ENCODE results near the gene TMEM141. TPM values are rescaled to one million over a fixed set of nuclear protein-coding genes. Genes with fewer than 3 reads are reported as not detected.

The TMEM141 gene
- polyA plus RNA-seq, 1 donor (not counting 4 experiments of a cell fraction or from before 2014, with no cell fraction given): 85.5 TPM

- Histone ChIP-seq H3K4me3 (ENCODE audit: control insufficient read depth in 2 of 3, extremely low read depth in 1 of 3, insufficient read depth in 2 of 3, low read depth in 1 of 3, low read length in 3 of 3) (no peak overlapping the region), H3K27ac (ENCODE audit: control insufficient read depth, insufficient read depth, low read length) (no peak overlapping the region), H3K9me3 (ENCODE audit: control insufficient read depth, low read depth, low read length) (no peaks in the 10 kb centered on the region), H4K20me1 (ENCODE audit: control insufficient read depth, extremely low read depth, insufficient read depth, low read length) (no peaks in the 10 kb centered on the region), H3K79me2 (ENCODE audit: control insufficient read depth, insufficient read depth, low read length) (peaks cover 18% of the 10 kb centered on the region), H3K9ac (ENCODE audit: control insufficient read depth, extremely low read depth, insufficient read depth, low read length) (no peak overlapping the region), H3K9me1 (ENCODE audit: control insufficient read depth, extremely low read depth, insufficient read depth, low read length) (no peaks in the 10 kb centered on the region), H3K4me2 (ENCODE audit: control insufficient read depth, extremely low read depth, insufficient read depth, low read depth, low read length) (no peak overlapping the region), H2AFZ (ENCODE audit: control insufficient read depth, low read length) (no peak overlapping the region), H3K27me3 (ENCODE audit: control insufficient read depth, extremely low read depth, insufficient read depth, low read length) (no peaks in the 10 kb centered on the region), H3K36me3 (ENCODE audit: control insufficient read depth in 2 of 2, extremely low read depth in 1 of 2, insufficient read depth in 2 of 2, low read length in 2 of 2) (peaks cover 14 to 21% of the 10 kb centered on the region in 2 experiments), H3K4me1 (ENCODE audit: control insufficient read depth, extremely low read depth, insufficient read depth, low read length) (no peaks in the 10 kb centered on the region)
- no peak for FAIRE-seq
- TF ChIP-seq CTCF (optimal IDR thresholded peaks at IDR 0.05 in 1 of 3, IDR thresholded peaks at IDR 0.05 in 1 of 3, conservative IDR thresholded peaks at IDR 0.05 in 1 of 3; ENCODE audit: extremely low read depth in 1 of 3, insufficient read depth in 2 of 3, low read length in 3 of 3): no peak
- TF ChIP-seq EZH2 (IDR thresholded peaks at IDR 0.05; ENCODE audit: low read length): no peak
- DNase-seq (ENCODE audit: low read depth, low spot score): no peak
- dilution Hi-C loops (cut with MboI; ENCODE audit: extremely low pct_ligation_motif_present, low sequenced_read_pairs): loop anchor here (25.0 kb wide), 1 partner anchor 114 kb away; the partner anchor contains the start of genes C8G and FBXW5
Measured at GRCh38 chr9:136823136-136824046, 32.2 kb downstream of the TMEM141 start.

DNA sequence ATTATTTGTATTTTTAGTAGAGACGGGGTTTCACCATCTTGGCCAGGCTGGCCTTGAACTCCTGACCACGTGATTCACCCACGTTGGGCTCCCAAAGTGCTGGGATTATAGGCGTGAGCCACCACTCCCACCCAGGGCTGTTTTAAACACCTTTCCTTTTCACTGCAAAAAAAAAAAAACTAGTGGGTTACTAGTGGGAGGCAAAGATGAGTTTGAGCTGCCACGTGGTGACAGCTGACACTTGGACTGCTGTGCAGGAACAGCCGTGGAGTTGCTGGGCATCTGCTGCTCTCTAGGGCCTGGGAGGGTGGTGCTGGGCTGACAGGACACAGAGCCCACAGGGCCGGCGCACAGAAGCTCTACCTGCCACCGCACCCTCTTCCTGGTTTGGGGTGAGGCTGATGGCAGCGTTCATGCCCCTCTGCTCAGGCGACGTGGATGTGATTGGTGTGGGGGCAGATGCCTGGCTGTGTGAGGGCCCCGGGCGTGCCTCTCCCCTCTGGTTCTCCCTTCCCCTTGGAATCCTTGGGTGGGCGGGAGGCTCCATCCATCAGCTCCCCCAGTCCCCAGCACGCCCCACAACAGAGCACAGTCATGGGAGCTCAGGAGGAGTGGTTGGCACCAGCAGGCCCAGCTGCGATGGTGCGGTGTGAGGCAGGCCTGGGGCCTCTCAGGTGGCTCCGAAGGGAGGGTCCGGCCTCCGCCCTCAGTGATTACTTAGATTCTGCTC lies 33.5 kb downstream of the TMEM141 start:
- Histone ChIP-seq H3K4me3 (ENCODE audit: control insufficient read depth in 2 of 3, extremely low read depth in 1 of 3, insufficient read depth in 2 of 3, low read depth in 1 of 3, low read length in 3 of 3) (no peak overlapping the region), H3K79me2 (ENCODE audit: control insufficient read depth, insufficient read depth, low read length) (peaks cover 15% of the 10 kb centered on the region), H3K27ac (ENCODE audit: control insufficient read depth, insufficient read depth, low read length) (no peak overlapping the region), H3K36me3 (ENCODE audit: control insufficient read depth in 2 of 2, extremely low read depth in 1 of 2, insufficient read depth in 2 of 2, low read length in 2 of 2) (peaks cover 21% of the 10 kb centered on the region in 2 experiments), H2AFZ (ENCODE audit: control insufficient read depth, low read length) (no peak overlapping the region), H3K9me3 (ENCODE audit: control insufficient read depth, low read depth, low read length) (no peaks in the 10 kb centered on the region), H3K4me1 (ENCODE audit: control insufficient read depth, extremely low read depth, insufficient read depth, low read length) (no peaks in the 10 kb centered on the region), H3K9ac (ENCODE audit: control insufficient read depth, extremely low read depth, insufficient read depth, low read length) (no peak overlapping the region), H3K9me1 (ENCODE audit: control insufficient read depth, extremely low read depth, insufficient read depth, low read length) (no peaks in the 10 kb centered on the region), H3K27me3 (ENCODE audit: control insufficient read depth, extremely low read depth, insufficient read depth, low read length) (no peaks in the 10 kb centered on the region), H4K20me1 (ENCODE audit: control insufficient read depth, extremely low read depth, insufficient read depth, low read length) (no peaks in the 10 kb centered on the region), H3K4me2 (ENCODE audit: control insufficient read depth, extremely low read depth, insufficient read depth, low read depth, low read length) (no peak overlapping the region)
- dilution Hi-C loops (cut with MboI; ENCODE audit: extremely low pct_ligation_motif_present, low sequenced_read_pairs): loop anchor here (25.0 kb wide), 1 partner anchor 113 kb away; the partner anchor contains the start of genes C8G and FBXW5
- DNase-seq (ENCODE audit: low read depth, low spot score) (no peak), FAIRE-seq (no peak)
- TF ChIP-seq EZH2 (IDR thresholded peaks at IDR 0.05; ENCODE audit: low read length): no peak
- no peak for TF ChIP-seq CTCF (optimal IDR thresholded peaks at IDR 0.05 in 1 of 3, IDR thresholded peaks at IDR 0.05 in 1 of 3, conservative IDR thresholded peaks at IDR 0.05 in 1 of 3; ENCODE audit: extremely low read depth in 1 of 3, insufficient read depth in 2 of 3, low read length in 3 of 3)
